ENCODE results near the gene CLHC1. TPM values are rescaled to one million over a fixed set of nuclear protein-coding genes. Genes with fewer than 3 reads are reported as not detected.
A peak's percentile ranks its signal among the peaks of the same experiment; 100 is the strongest.
"Not testable (repeated sequence)": the region's sequence is repeated elsewhere in the genome, so short reads cannot be mapped to it uniquely, and the experiment has no call there.

Gene CLHC1
- polyA plus RNA-seq, 6 donors from 2014 or later = 0.90 to 3.5 (median 1.6) TPM; not detected in 1

- no peaks in the 10 kb centered on the region for H3K27me3 Mint-ChIP-seq
- H3K4me3 Mint-ChIP-seq = no peak overlapping the region
- H3K4me1 Mint-ChIP-seq = peaks cover 27 to 50% (median 34%) of the 10 kb centered on the region in 3 donors
- H3K9me3 Mint-ChIP-seq = no peaks in the 10 kb centered on the region
- peak overlapping the region in 5 of 6 donors; percentile 81 to 94 (median 88) for H3K27ac Mint-ChIP-seq
- ATAC-seq (ENCODE audit: low read depth in 2 of 2) (no peak), DNase-seq (no peak)
- H3K36me3 Mint-ChIP-seq = no peaks in the 10 kb centered on the region
Observed at GRCh38 chr2:55151733-55152433, 80.2 kb downstream of the CLHC1 start.

DNA sequence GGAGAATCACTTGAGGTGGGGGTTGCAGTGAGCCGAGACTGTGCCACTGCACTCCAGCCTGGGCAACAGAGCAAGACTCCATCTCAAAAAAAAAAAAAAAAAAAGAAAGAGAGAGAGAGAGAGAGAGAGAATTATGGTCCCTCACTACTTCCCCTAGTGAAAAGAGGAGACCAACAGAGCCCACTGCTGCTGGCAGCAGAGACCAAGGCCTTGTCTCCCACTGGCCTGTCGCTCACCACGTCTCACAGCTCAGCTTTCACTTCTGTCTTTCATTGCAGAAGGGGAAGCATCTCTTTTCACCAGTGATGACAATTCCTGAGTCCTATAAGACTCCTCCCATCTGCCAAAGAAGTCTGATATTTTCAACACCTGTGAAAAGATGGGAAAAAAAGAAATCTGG, 81.3 kb downstream of the CLHC1 start:
- ATAC-seq (ENCODE audit: low read depth in 2 of 2) (peak; percentile 99), DNase-seq (peak; percentile 69)
- Mint-ChIP-seq H3K27ac (peak overlapping the region; percentile 52 to 97 (median 92)), H3K27me3 (no peaks in the 10 kb centered on the region), H3K9me3 (no peaks in the 10 kb centered on the region), H3K36me3 (no peaks in the 10 kb centered on the region), H3K4me1 (peaks cover 27 to 50% (median 34%) of the 10 kb centered on the region in 3 donors), H3K4me3 (peak overlapping the region in 4 of 8 donors; percentile 2 to 77 (median 27))

GRCh38 chr2:55148269-55148668, 83.8 kb downstream of the CLHC1 start:
- Mint-ChIP-seq H3K4me1 (peaks cover 27 to 42% (median 34%) of the 10 kb centered on the region in 3 donors), H3K36me3 (no peaks in the 10 kb centered on the region)

DNA sequence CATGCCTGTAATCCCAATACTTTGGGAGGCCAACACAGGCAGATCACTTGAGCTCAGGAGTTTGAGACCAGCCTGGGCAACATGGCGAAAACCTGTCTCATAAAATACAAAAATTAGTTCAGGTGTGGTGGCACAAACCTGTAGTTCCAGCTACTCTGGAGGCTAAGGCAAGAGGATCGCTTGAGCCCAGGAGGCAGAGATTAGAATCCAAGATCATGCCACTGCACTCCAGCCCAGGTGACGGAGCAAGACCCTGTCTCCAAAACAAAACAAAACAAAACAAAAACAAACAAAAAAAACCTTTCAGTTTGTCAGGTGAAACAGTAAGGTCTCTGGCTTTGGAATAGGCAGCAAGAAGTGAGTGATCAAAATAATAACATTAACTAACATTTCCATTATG, 84.6 kb downstream of the CLHC1 start:
- Mint-ChIP-seq H3K9me3 (peaks cover 0 to 3% (median 0%) of the 10 kb centered on the region in 7 donors), H3K4me1 (peaks cover 20 to 35% (median 27%) of the 10 kb centered on the region in 3 donors), H3K27ac (no peak overlapping the region), H3K4me3 (no peak overlapping the region), H3K36me3 (no peaks in the 10 kb centered on the region), H3K27me3 (peaks cover 0 to 4% (median 2%) of the 10 kb centered on the region in 3 donors)
- DNase-seq (no peak), ATAC-seq (ENCODE audit: low read depth in 2 of 2) (no peak)

More at GRCh38 chr2:55148269-55148668, 83.8 kb downstream of the CLHC1 start:
- Mint-ChIP-seq H3K27me3 (no peaks in the 10 kb centered on the region), H3K27ac (peak overlapping the region in 1 of 6 donors; percentile 36), H3K4me3 (no peak overlapping the region), H3K9me3 (peaks cover 0 to 3% (median 0%) of the 10 kb centered on the region in 7 donors)
- no peak for ATAC-seq (ENCODE audit: low read depth in 2 of 2)
- DNase-seq = no peak

DNA sequence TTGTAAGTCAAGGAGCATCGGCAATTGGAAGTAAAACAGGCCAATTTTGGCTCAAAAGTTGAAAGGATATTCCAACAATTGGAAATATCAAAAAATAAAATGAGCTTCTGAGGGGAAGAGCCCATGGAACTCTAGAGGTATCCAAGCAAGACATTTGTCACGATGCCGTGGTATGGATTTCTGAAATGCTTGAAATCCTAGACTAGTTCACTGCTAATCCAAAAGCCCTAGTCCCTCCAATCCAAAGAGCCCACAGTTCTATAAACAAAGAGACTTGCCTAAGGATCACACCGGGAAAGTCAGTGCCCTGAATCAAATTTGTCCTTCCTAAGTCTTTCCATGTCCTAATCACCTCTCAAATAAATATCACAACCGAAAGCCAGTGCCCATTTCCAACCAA, 85.1 kb downstream of the CLHC1 start:
- Mint-ChIP-seq H3K36me3 (no peaks in the 10 kb centered on the region), H3K27ac (no peak overlapping the region), H3K4me1 (peaks cover 17 to 30% (median 22%) of the 10 kb centered on the region in 3 donors), H3K27me3 (peaks cover 0 to 6% (median 4%) of the 10 kb centered on the region in 3 donors), H3K9me3 (peaks cover 0 to 3% (median 0%) of the 10 kb centered on the region in 7 donors), H3K4me3 (no peak overlapping the region)
- ATAC-seq (ENCODE audit: low read depth in 2 of 2) (no peak), DNase-seq (no peak)

- Mint-ChIP-seq H3K27ac (no peak overlapping the region), H3K9me3 (peaks cover 0 to 3% (median 0%) of the 10 kb centered on the region in 7 donors), H3K4me1 (peaks cover 11 to 22% (median 14%) of the 10 kb centered on the region in 3 donors), H3K27me3 (peaks cover 2 to 6% (median 4%) of the 10 kb centered on the region in 3 donors), H3K36me3 (no peaks in the 10 kb centered on the region), H3K4me3 (no peak overlapping the region)
- DNase-seq (no peak), ATAC-seq (ENCODE audit: low read depth in 2 of 2) (no peak)
Observed at GRCh38 chr2:55146263-55146662, 85.8 kb downstream of the CLHC1 start.

GRCh38 chr2:55144922-55145820, 86.9 kb downstream of the CLHC1 start:
- H3K4me1 Mint-ChIP-seq = peaks cover 3 to 11% (median 5%) of the 10 kb centered on the region in 3 donors
- no peaks in the 10 kb centered on the region for H3K36me3 Mint-ChIP-seq
- H3K27ac Mint-ChIP-seq = no peak overlapping the region
- ATAC-seq (ENCODE audit: low read depth in 2 of 2) (no peak), DNase-seq (no peak)
- no peak overlapping the region for H3K4me3 Mint-ChIP-seq
- peaks cover 4 to 8% (median 6%) of the 10 kb centered on the region in 3 donors for H3K27me3 Mint-ChIP-seq
- peaks cover 0 to 3% (median 0%) of the 10 kb centered on the region in 7 donors for H3K9me3 Mint-ChIP-seq

GRCh38 chr2:55143706-55144105, 88.4 kb downstream of the CLHC1 start:
- H3K36me3 Mint-ChIP-seq; H3K4me3 Mint-ChIP-seq; ATAC-seq (ENCODE audit: low read depth in 2 of 2); H3K4me1 Mint-ChIP-seq; DNase-seq; H3K27ac Mint-ChIP-seq; H3K27me3 Mint-ChIP-seq; H3K9me3 Mint-ChIP-seq: not testable (repeated sequence)

GRCh38 chr2:55142518-55142917, 89.6 kb downstream of the CLHC1 start:
- no peaks in the 10 kb centered on the region for H3K36me3 Mint-ChIP-seq
- peaks cover 4 to 8% (median 6%) of the 10 kb centered on the region in 3 donors for H3K27me3 Mint-ChIP-seq
- no peak overlapping the region for H3K4me3 Mint-ChIP-seq
- H3K4me1 Mint-ChIP-seq = peaks cover 5 to 8% (median 5%) of the 10 kb centered on the region in 3 donors
- peaks cover 0 to 3% (median 0%) of the 10 kb centered on the region in 7 donors for H3K9me3 Mint-ChIP-seq
- DNase-seq (no peak), ATAC-seq (ENCODE audit: low read depth in 2 of 2) (no peak)
- H3K27ac Mint-ChIP-seq = no peak overlapping the region

GRCh38 chr2:55141572-55142413, 90.3 kb downstream of the CLHC1 start:
- peaks cover 0 to 3% (median 0%) of the 10 kb centered on the region in 7 donors for H3K9me3 Mint-ChIP-seq
- no peak for DNase-seq
- no peak overlapping the region for H3K4me3 Mint-ChIP-seq
- H3K4me1 Mint-ChIP-seq = peaks cover 11 to 16% (median 12%) of the 10 kb centered on the region in 3 donors
- H3K36me3 Mint-ChIP-seq = no peaks in the 10 kb centered on the region
- H3K27ac Mint-ChIP-seq = peak overlapping the region in 1 of 6 donors; percentile 57
- peaks cover 4 to 8% (median 6%) of the 10 kb centered on the region in 3 donors for H3K27me3 Mint-ChIP-seq
- no peak for ATAC-seq (ENCODE audit: low read depth in 2 of 2)

DNA sequence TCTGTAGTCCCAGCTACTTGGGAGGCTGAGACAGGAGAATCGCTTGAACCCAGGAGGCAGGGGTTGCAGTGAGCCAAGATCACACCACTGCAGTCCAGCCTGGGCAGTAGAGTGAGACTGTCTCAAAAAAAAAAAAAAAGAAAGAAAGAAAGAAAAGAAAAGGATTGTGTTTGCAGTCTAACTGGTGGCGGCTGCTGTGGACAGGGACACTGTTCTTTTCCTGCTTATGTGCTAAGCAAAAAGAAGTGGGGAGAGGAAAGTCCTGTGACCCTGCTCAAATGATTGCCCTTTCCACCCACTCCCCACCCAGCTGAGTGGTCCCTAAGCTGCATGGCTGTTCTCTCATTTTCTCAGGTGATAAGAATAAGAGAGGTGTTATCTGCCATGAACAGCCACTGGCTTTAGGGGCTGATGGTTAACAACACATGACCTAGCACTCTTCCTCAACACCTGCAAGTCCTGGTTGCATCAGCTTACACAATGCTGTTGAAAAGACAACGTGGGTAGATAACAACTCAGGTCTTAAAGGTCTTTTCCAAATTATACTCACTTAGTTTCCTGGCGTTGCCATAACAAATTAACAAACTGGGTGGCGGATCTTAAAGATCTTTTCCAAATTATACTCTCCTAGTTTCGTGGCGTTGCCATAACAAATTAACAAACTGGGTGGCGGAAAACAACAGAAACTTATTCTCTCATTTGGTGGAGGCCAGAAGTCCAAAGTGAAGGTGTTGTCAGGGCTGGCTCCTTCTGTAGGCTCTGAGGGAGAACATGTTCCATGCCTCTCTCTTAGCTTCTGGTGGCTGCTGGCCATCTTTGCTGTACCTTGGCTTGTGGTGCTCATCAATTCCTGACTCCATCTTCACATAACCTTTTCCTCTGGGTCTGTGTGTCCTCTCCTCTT, 91.5 kb downstream of the CLHC1 start:
- DNase-seq = no peak
- H3K9me3 Mint-ChIP-seq = peaks cover 0 to 3% (median 0%) of the 10 kb centered on the region in 7 donors
- no peak overlapping the region for H3K4me3 Mint-ChIP-seq
- H3K27ac Mint-ChIP-seq = peak overlapping the region in 2 of 6 donors; percentile 17 to 23
- H3K4me1 Mint-ChIP-seq = peaks cover 15 to 21% (median 19%) of the 10 kb centered on the region in 3 donors
- ATAC-seq (ENCODE audit: low read depth in 2 of 2) = no peak
- H3K27me3 Mint-ChIP-seq = peaks cover 4 to 8% (median 6%) of the 10 kb centered on the region in 3 donors
- H3K36me3 Mint-ChIP-seq = no peaks in the 10 kb centered on the region

GRCh38 chr2:55139305-55139704, 92.8 kb downstream of the CLHC1 start:
- ATAC-seq (ENCODE audit: low read depth in 2 of 2) = no peak
- Mint-ChIP-seq H3K27me3 (peaks cover 4 to 8% (median 6%) of the 10 kb centered on the region in 3 donors), H3K4me1 (peaks cover 19 to 29% (median 25%) of the 10 kb centered on the region in 3 donors), H3K27ac (no peak overlapping the region), H3K36me3 (no peaks in the 10 kb centered on the region), H3K9me3 (peaks cover 0 to 3% (median 0%) of the 10 kb centered on the region in 7 donors), H3K4me3 (no peak overlapping the region)
- no peak for DNase-seq

Data from naive B cell (primary cell).